HepG2 (cell line): ENCODE data around the gene MAST1. TPM values are rescaled to one million over a fixed set of nuclear protein-coding genes. Genes with fewer than 3 reads are reported as not detected.

Experiments
- ARNT ChIP-seq: fragments of 450-650 bp; IDR thresholded peaks from 2 replicates; pipeline ENCODE4 v1.6.1; 2017
- ARNTL ChIP-seq: sonication (generic); formaldehyde crosslinking; IDR thresholded peaks from 2 replicates; pipeline ENCODE4 v1.4.0; 2020; ENCODE audit warnings: mild to moderate bottlenecking, missing genetic modification reagents
- CAMTA2 ChIP-seq: sonication (generic); formaldehyde crosslinking; IDR thresholded peaks from 2 replicates; pipeline ENCODE4 v1.4.0; 2020; ENCODE audit warnings: mild to moderate bottlenecking, missing genetic modification reagents, borderline replicate concordance
- ESRRA ChIP-seq: sonication (generic); formaldehyde crosslinking; IDR thresholded peaks from 2 replicates; pipeline ENCODE4 v1.5.1; 2020; ENCODE audit warnings: mild to moderate bottlenecking, low read depth, missing genetic modification reagents
- KDM3A ChIP-seq: IDR thresholded peaks from 2 replicates; pipeline ENCODE4 v1.6.1; 2018; ENCODE audit warnings: low read depth, missing compliant biosample characterization
- KMT2B ChIP-seq: IDR thresholded peaks from 2 replicates; pipeline ENCODE4 v1.6.1; 2016; ENCODE audit warnings: missing genetic modification reagents, missing compliant biosample characterization
- NFYC ChIP-seq: IDR thresholded peaks from 2 replicates; pipeline ENCODE4 v1.6.1; 2016; ENCODE audit warnings: missing genetic modification reagents, missing compliant biosample characterization
- PAXIP1 ChIP-seq: sonication (generic); formaldehyde crosslinking; conservative IDR thresholded peaks from 2 replicates; pipeline ENCODE4 v1.4.0; 2020; ENCODE audit warnings: mild to moderate bottlenecking, missing genetic modification reagents, moderate library complexity
- REST ChIP-seq, 2 experiments: IDR thresholded peaks; 2 replicates each; pipeline ENCODE4 v1.6.1; 2011 to 2012; ENCODE audit warnings: low read length in 2 of 2, borderline replicate concordance in 1 of 2, low read depth in 1 of 2, mild to moderate bottlenecking in 1 of 2, moderate library complexity in 1 of 2
- SAFB2 ChIP-seq: sonication (generic); formaldehyde crosslinking; IDR thresholded peaks from 2 replicates; pipeline ENCODE4 v1.5.1; 2020; ENCODE audit warnings: missing genetic modification reagents, low read depth, mild to moderate bottlenecking, borderline replicate concordance
- SNRNP70 ChIP-seq: fragments of 200-400 bp; formaldehyde crosslinking; IDR thresholded peaks from 2 replicates; pipeline ENCODE4 v1.6.1; 2017; ENCODE audit warnings: mild to moderate bottlenecking, low read depth, low read length, moderate library complexity
- SRSF1 ChIP-seq: fragments of 200-400 bp; formaldehyde crosslinking; optimal IDR thresholded peaks from 2 replicates; pipeline ENCODE3; 2017; ENCODE audit warnings: mild to moderate bottlenecking, low read depth, low read length, moderate library complexity
- TAF1 ChIP-seq: sonication (generic); formaldehyde crosslinking; IDR thresholded peaks from 2 replicates; pipeline ENCODE4 v1.4.0; 2020; ENCODE audit warnings: missing genetic modification reagents
- ZBTB44 ChIP-seq: sonication (generic); formaldehyde crosslinking; IDR thresholded peaks from 2 replicates; pipeline ENCODE4 v1.4.0; 2020; ENCODE audit warnings: missing genetic modification reagents
- ZFY ChIP-seq: sonication (generic); formaldehyde crosslinking; IDR thresholded peaks from 2 replicates; pipeline ENCODE4 v1.4.0; 2020; ENCODE audit warnings: missing genetic modification reagents
- ZMYM3 ChIP-seq: sonication (generic); formaldehyde crosslinking; IDR thresholded peaks from 2 replicates; pipeline ENCODE4 v1.5.1; 2020; ENCODE audit warnings: mild to moderate bottlenecking, missing genetic modification reagents
- ZNF205 ChIP-seq: IDR thresholded peaks from 2 replicates; pipeline ENCODE4 v1.6.1; 2018; ENCODE audit warnings: missing biosample characterization, missing genetic modification reagents
- ZNF335 ChIP-seq: sonication (generic); formaldehyde crosslinking; IDR thresholded peaks from 2 replicates; pipeline ENCODE4 v1.4.0; 2020; ENCODE audit warnings: missing genetic modification reagents
- ZNF570 ChIP-seq: sonication (generic); formaldehyde crosslinking; IDR thresholded peaks from 2 replicates; pipeline ENCODE4 v1.4.0; 2020; ENCODE audit warnings: mild to moderate bottlenecking, missing genetic modification reagents, borderline replicate concordance
- ZNF607 ChIP-seq: sonication (generic); formaldehyde crosslinking; IDR thresholded peaks from 2 replicates; pipeline ENCODE4 v1.5.1; 2020; ENCODE audit warnings: missing genetic modification reagents, mild to moderate bottlenecking, borderline replicate concordance
- ZNF616 ChIP-seq: sonication (generic); formaldehyde crosslinking; IDR thresholded peaks from 2 replicates; pipeline ENCODE4 v1.5.0; 2020; ENCODE audit warnings: low read depth, mild to moderate bottlenecking, missing genetic modification reagents
- ZSCAN9 ChIP-seq: IDR thresholded peaks from 2 replicates; pipeline ENCODE4 v1.6.1; 2016; ENCODE audit warnings: borderline replicate concordance
- polyA plus RNA-seq, 8 experiments: library from polyadenylated mRNA; depleted of rRNA in 3 of 8; stranded (reverse) in 7 of 8; unstranded in 1 of 8; fragments of >200 nt; fragmentation: Illumina TruSeq in 4 of 8; extraction: Trizol in 4 of 8; gene quantifications; 2 replicates each; pipeline versions ENCODE4 v1.2.1 to v1.2.3, GENCODE V29; 2011 to 2016; ENCODE audit warnings: low read depth in 4 of 8, missing spikeins in 1 of 8, mixed read lengths in 1 of 8; ENCODE audit not compliant: insufficient read depth in 1 of 8
- total RNA-seq, 5 experiments: library from RNA; depleted of rRNA; stranded (reverse); fragments of >200 nt; fragmentation: Illumina TruSeq; extraction: Trizol; gene quantifications; 2 replicates each; pipeline ENCODE4 v1.2.3, GENCODE V29; 2016; ENCODE audit warnings: low read depth in 1 of 5

Gene MAST1
- total and polyA plus RNA-seq, 2 of the 13 experiments (the other 11 are each of a cell fraction or from before 2014, with no cell fraction given), result 0.73 to 4.7 TPM

GRCh38 chr19:12791345-12792050 lies 46.8 kb upstream of the MAST1 start, which contains the start of gene JUNB (continued):
- TF ChIP-seq SAFB2 (CRISPR knock-in tag) (peak; percentile 86; the same call in 1 of the 2 replicates), SRSF1 (peak; percentile 97), ZNF607 (CRISPR knock-in tag) (peak; percentile 61; the same call in 1 of the 2 replicates), CAMTA2 (CRISPR knock-in tag) (no peak; the same call in 1 of the 2 replicates), ZNF335 (CRISPR knock-in tag) (peak; percentile 89; the same call in 1 of the 2 replicates), ZFY (CRISPR knock-in tag) (peak; percentile 84), TAF1 (CRISPR knock-in tag) (peak; percentile 99), NFYC (CRISPR knock-in tag) (peak; percentile 86), ZSCAN9 (CRISPR knock-in tag) (peak; percentile 90), ARNTL (CRISPR knock-in tag) (peak; percentile 98), REST (IDR thresholded peaks at IDR 0.05; ENCODE audit: borderline replicate concordance in 1 of 2, low read depth in 1 of 2, low read length in 2 of 2) (peak in 1 of 2 experiments; percentile 76; a peak in 1 of 4 replicates), ZNF205 (CRISPR knock-in tag) (peak; percentile 79), ESRRA (CRISPR knock-in tag) (no peak; the same call in 1 of the 2 replicates), ZBTB44 (CRISPR knock-in tag) (peak; percentile 78; the same call in 1 of the 2 replicates), SNRNP70 (no peak), KMT2B (peak; percentile 81), ZNF570 (CRISPR knock-in tag) (no peak), ZMYM3 (CRISPR knock-in tag) (peak; percentile 56; the same call in 1 of the 2 replicates), KDM3A (CRISPR knock-in tag) (peak; percentile 46; the same call in 1 of the 2 replicates), ARNT (no peak), ZNF616 (CRISPR knock-in tag) (no peak; the same call in 1 of the 2 replicates), PAXIP1 (CRISPR knock-in tag) (peak; percentile 74)
